Spleen (tissue), 11 donors: ENCODE measurements around the gene ABCC10. TPM values are rescaled to one million over a fixed set of nuclear protein-coding genes. Genes with fewer than 3 reads are reported as not detected.

ENCODE experiments used
- DNase-seq: peaks from one replicate; pipeline ENCODE4 v3.0.0-alpha.2; 2020
- H3K27ac ChIP-seq, 8 donors: fragments of 200-600 bp; sonication (generic) in 7 of 8; 1 replicate in 4 of 8; 2 replicates in 4 of 8; pipeline versions ENCODE4 v1.5.0 to v1.8.0; 2016 to 2021; ENCODE audit warnings: inconsistent platforms in 4 of 8, mild to moderate bottlenecking in 4 of 8, moderate library complexity in 1 of 8
- H3K27me3 ChIP-seq, 7 donors: fragments of 200-600 bp; sonication (generic) in 6 of 7; replicated peaks in 1 of 7; 1 replicate in 4 of 7; 2 replicates in 3 of 7; pipeline versions ENCODE4 v1.5.0 to v1.8.0; 2016 to 2021; ENCODE audit warnings: inconsistent platforms in 3 of 7, mild to moderate bottlenecking in 1 of 7
- H3K36me3 ChIP-seq, 6 donors: fragments of 200-600 bp; sonication (generic) in 5 of 6; 1 replicate in 4 of 6; 2 replicates in 2 of 6; pipeline versions ENCODE4 v1.5.0 to v1.8.0; 2016 to 2021; ENCODE audit warnings: inconsistent platforms in 2 of 6
- H3K4me1 ChIP-seq, 6 donors: fragments of 200-600 bp; sonication (generic) in 5 of 6; 1 replicate in 3 of 6; 2 replicates in 3 of 6; pipeline versions ENCODE4 v1.5.0 to v1.8.0; 2016 to 2021; ENCODE audit warnings: inconsistent platforms in 3 of 6
- H3K4me3 ChIP-seq, 8 donors: fragments of 200-600 bp; sonication (generic) in 7 of 8; 1 replicate in 4 of 8; 2 replicates in 4 of 8; pipeline versions ENCODE4 v1.5.0 to v1.8.0; 2016 to 2021; ENCODE audit warnings: inconsistent platforms in 4 of 8, mild to moderate bottlenecking in 4 of 8, moderate library complexity in 2 of 8
- H3K9me3 ChIP-seq, 8 donors: fragments of 200-600 bp; sonication (generic) in 7 of 8; 1 replicate in 4 of 8; 2 replicates in 4 of 8; pipeline versions ENCODE4 v1.5.0 to v1.8.0; 2016 to 2021; ENCODE audit warnings: inconsistent platforms in 4 of 8
- POLR2A ChIP-seq, 3 donors: fragments of 450-650 bp; IDR thresholded peaks; one replicate each; pipeline ENCODE4 v1.5.1; 2017; ENCODE audit warnings: antibody characterized with exemption in 3 of 3, mild to moderate bottlenecking in 1 of 3
- POLR2AphosphoS5 ChIP-seq, 3 donors: sonication (generic); formaldehyde crosslinking; IDR thresholded peaks; one replicate each; pipeline ENCODE4 v1.5.1; 2017; ENCODE audit warnings: antibody characterized with exemption in 3 of 3
- WGBS, 5 donors: extraction: QIAGEN DNeasy Blood & Tissue Kit in 3 of 5; methylation state at CpG; one replicate each; pipeline versions ENCODE4 v1.1.5 to v1.1.7; 2013 to 2018; 5-methylcytosine and 5-hydroxymethylcytosine counted together
- intact Hi-C: fragments of 100-400 bp; cut with DNase I; formaldehyde crosslinking; loops from one replicate; pipeline ENCODE4 v1.15.0; 2023; ENCODE audit warnings: low total_unique reads
- polyA plus RNA-seq, 3 donors: library from polyadenylated mRNA; stranded (reverse); fragments of 200-250 nt; gene quantifications; one replicate each; pipeline ENCODE4 v1.2.1, GENCODE V29; 2013
- total RNA-seq, 7 donors: library from RNA; depleted of rRNA in 3 of 7; stranded (reverse); fragments of >200 nt in 3 of 7; fragmentation: NEBNext Ultra II Directional in 4 of 7; extraction: Animal tissue kit (Norgen Biotek cat#: 25700) in 4 of 7; gene quantifications; one replicate each; pipeline versions ENCODE4 v1.1.0 to v1.2.1, GENCODE V29; 2016 to 2021
- TF ChIP-seq, protein P1 (sequence below), 11 experiments: fragments of 200-600 bp in 7 of 11; fragments of 450-650 bp in 4 of 11; sonication (generic) in 4 of 11; IDR thresholded peaks in 8 of 11; conservative IDR thresholded peaks in 3 of 11; 1 replicate in 7 of 11; 2 replicates in 4 of 11; pipeline versions ENCODE4 v1.4.0 to v1.8.0; 2016 to 2021; ENCODE audit warnings: antibody characterized with exemption in 11 of 11, inconsistent platforms in 4 of 11, mild to moderate bottlenecking in 1 of 11
- donor health status: healthy with polysubstance abuse.
- donor health status: DM: no; HTN: no; CAD: no; lungs with moderate emphysema.
- donor health status: DM: no; HTN: no; CAD: no.
- donor health status: Bipolar disorder and iron deficiency.
- donor health status: healthy.
- donor health status: DM: no; HTN: no; CAD: no.
- donor health status: DM: yes; HTN: yes; CAD: no.

The ABCC10 gene
- total and polyA plus RNA-seq, 10 donors = 13.1 to 52.6 (median 31.6) TPM

DNA sequence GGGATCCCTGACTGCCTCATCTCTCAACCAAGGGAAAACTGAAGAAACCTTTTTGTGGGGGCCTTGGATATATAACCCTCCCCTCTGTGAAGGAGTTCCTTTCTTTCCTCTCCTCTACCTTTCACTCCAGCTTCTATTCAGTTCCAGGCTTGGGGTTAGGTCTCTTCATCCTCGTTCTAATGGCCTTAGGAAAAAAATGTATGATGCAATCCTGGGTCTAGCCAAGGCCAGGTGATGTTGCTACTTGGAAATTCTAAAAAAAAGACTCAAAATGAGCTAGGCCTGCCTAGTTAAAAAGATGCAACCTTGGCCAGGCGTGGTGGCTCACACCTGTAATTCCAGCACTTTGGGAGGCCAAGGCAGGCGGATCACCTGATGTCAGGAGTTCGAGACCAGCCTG, 7.6 kb downstream of the ABCC10 start:
- Histone ChIP-seq H3K27ac (no peak overlapping the region), H3K4me3 (no peak overlapping the region), H3K36me3 (peaks cover 0 to 93% (median 46%) of the 10 kb centered on the region in 6 donors), H3K9me3 (no peaks in the 10 kb centered on the region), H3K4me1 (peaks cover 0 to 15% (median 1%) of the 10 kb centered on the region in 6 donors), H3K27me3 (no peaks in the 10 kb centered on the region)
- TF ChIP-seq POLR2AphosphoS5 (IDR thresholded peaks at IDR 0.05) (no peak), POLR2A (IDR thresholded peaks at IDR 0.05) (no peak)
- TF ChIP-seq, protein P1, sequence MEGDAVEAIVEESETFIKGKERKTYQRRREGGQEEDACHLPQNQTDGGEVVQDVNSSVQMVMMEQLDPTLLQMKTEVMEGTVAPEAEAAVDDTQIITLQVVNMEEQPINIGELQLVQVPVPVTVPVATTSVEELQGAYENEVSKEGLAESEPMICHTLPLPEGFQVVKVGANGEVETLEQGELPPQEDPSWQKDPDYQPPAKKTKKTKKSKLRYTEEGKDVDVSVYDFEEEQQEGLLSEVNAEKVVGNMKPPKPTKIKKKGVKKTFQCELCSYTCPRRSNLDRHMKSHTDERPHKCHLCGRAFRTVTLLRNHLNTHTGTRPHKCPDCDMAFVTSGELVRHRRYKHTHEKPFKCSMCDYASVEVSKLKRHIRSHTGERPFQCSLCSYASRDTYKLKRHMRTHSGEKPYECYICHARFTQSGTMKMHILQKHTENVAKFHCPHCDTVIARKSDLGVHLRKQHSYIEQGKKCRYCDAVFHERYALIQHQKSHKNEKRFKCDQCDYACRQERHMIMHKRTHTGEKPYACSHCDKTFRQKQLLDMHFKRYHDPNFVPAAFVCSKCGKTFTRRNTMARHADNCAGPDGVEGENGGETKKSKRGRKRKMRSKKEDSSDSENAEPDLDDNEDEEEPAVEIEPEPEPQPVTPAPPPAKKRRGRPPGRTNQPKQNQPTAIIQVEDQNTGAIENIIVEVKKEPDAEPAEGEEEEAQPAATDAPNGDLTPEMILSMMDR (IDR thresholded peaks at IDR 0.05 in 8 of 11, conservative IDR thresholded peaks at IDR 0.05 in 3 of 11) = no peak
- 91 to 98% (median 96%) methylated on average over 4 of the region's 4 CpGs for WGBS, 5 donors
- no peak for DNase-seq
- intact Hi-C loops = no loop called here

DNA sequence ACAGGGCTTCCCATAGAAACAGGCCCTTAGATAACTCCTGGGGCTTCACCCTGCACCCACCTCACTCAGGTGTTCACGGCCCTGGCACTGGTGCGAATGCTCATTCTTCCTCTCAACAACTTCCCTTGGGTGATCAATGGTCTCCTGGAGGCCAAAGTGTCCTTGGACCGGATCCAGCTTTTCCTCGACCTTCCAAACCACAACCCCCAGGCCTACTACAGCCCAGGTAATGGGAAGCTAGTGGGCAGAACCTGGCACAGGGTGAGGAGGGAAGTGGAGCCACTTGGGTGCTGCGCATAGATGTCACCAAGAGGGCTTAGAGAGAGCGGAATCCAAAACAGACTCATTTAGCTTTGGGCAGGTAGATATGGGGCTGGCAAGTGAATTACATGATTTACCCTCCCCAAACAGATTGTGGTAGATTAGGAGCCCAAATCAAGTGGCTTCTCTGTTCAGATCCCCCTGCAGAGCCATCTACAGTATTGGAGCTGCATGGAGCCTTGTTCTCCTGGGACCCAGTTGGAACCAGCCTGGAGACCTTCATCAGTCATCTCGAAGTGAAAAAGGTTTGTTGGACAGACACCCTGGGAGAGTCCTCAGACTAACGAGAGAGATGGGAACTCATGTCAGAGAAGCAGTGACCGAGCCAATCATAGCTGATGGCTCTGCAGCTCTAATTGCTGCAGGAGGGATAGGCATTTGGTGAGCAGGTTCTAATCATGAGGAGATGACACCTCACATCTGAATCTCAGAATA, 8.5 kb downstream of the ABCC10 start:
- Histone ChIP-seq H3K4me3 (no peak overlapping the region), H3K9me3 (no peaks in the 10 kb centered on the region), H3K27me3 (no peaks in the 10 kb centered on the region), H3K27ac (no peak overlapping the region), H3K36me3 (peaks cover 0 to 100% (median 50%) of the 10 kb centered on the region in 6 donors), H3K4me1 (peaks cover 0 to 9% (median 0%) of the 10 kb centered on the region in 6 donors)
- DNase-seq = no peak
- WGBS, 5 donors = 73 to 90% (median 86%) methylated on average over 8 to 9 of the region's 9 CpGs
- TF ChIP-seq, protein P1 (IDR thresholded peaks at IDR 0.05 in 8 of 11, conservative IDR thresholded peaks at IDR 0.05 in 3 of 11) = no peak
- intact Hi-C loops = no loop called here

DNA sequence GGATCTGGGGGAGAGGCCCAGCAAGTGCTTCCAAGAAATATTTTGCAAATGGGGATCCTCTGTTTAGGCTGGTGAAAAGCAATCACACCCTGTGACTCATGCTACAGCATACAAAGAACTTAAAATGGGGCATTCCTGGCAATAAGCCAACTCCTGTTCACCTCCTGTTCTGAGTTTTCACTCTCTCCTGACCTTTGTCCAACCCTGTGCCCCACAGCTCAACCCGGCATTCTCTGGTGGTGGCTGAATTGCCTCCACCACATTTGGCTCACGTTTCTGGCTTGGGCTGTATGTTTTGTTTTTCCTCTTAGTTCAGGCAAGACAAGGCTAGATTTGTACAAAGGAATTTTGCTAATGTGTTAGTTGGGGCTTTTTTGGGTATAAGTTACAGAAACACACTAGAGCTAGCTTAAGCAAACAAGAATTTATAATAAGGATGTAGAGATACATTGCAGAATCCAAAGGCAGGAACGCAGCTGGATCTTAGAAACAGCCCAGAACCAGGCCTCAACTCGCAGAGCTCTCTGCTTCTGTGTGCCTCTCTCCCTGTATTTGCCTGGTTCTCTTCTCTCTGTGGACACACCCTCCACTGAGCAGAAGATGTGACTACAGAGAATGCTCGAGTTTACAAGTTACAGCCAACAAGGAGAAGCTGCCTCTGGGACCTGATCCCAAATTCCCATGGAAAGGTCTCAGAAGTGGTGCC, 9.4 kb downstream of the ABCC10 start:
- Histone ChIP-seq H3K27me3 (no peaks in the 10 kb centered on the region), H3K4me3 (no peak overlapping the region), H3K36me3 (peaks cover 0 to 100% (median 56%) of the 10 kb centered on the region in 6 donors), H3K27ac (no peak overlapping the region), H3K9me3 (no peaks in the 10 kb centered on the region), H3K4me1 (peaks cover 0 to 9% (median 0%) of the 10 kb centered on the region in 6 donors)
- TF ChIP-seq, protein P1 (IDR thresholded peaks at IDR 0.05 in 8 of 11, conservative IDR thresholded peaks at IDR 0.05 in 3 of 11) = no peak
- TF ChIP-seq POLR2A (IDR thresholded peaks at IDR 0.05) (no peak), POLR2AphosphoS5 (IDR thresholded peaks at IDR 0.05) (no peak)
- DNase-seq = no peak
- intact Hi-C loops = no loop called here
- WGBS, 5 donors = 72 to 85% (median 77%) methylated on average over 5 of the region's 5 CpGs

DNA sequence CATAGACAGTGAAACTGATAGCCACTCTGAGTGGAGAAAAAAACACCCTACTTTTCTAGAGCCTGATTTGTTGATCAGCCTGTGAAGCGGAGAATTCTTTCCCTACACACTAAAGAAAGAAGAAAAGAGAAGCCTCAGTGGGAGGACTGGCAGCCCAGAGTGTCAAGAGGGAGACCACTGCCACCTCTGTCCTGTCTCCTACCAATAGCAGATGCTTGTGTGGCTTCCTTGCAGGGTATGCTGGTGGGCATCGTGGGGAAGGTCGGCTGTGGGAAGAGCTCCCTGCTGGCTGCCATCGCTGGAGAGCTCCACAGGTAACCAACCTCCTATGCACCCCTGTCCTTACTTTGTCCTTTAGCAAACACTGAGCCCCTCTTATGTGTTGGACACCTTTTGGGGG, 10.4 kb downstream of the ABCC10 start:
- Histone ChIP-seq H3K27ac (no peak overlapping the region), H3K9me3 (no peaks in the 10 kb centered on the region), H3K4me1 (peaks cover 0 to 2% (median 0%) of the 10 kb centered on the region in 6 donors), H3K27me3 (no peaks in the 10 kb centered on the region), H3K4me3 (no peak overlapping the region), H3K36me3 (peaks cover 0 to 100% (median 59%) of the 10 kb centered on the region in 6 donors)
- 66 to 72% (median 70%) methylated on average over 4 of the region's 4 CpGs for WGBS, 5 donors
- intact Hi-C loops = no loop called here
- TF ChIP-seq POLR2A (IDR thresholded peaks at IDR 0.05) = no peak
- TF ChIP-seq POLR2AphosphoS5 (IDR thresholded peaks at IDR 0.05) = peak in 1 of 3 donors; percentile 9
- no peak for DNase-seq
